Hepatocyte (in vitro differentiated cells): ENCODE data around the gene NACA2.

ENCODE experiments used
- EZH2 ChIP-seq: fragments of 200-600 bp; sonication (generic); IDR thresholded peaks from 2 replicates; pipeline ENCODE4 v1.6.1; 2016; ENCODE audit warnings: antibody characterized with exemption, mild to moderate bottlenecking, borderline replicate concordance
- EZH2phosphoT487 ChIP-seq: fragments of 200-600 bp; sonication (generic); IDR thresholded peaks from one replicate; pipeline ENCODE4 v1.6.1; 2018; ENCODE audit warnings: antibody characterized with exemption, mild to moderate bottlenecking, low read depth, moderate library complexity; ENCODE audit not compliant: unreplicated experiment, severe bottlenecking
- TF ChIP-seq, protein P1 (sequence below): fragments of 200-600 bp; sonication (generic); IDR thresholded peaks from 2 replicates; pipeline ENCODE4 v1.5.1; 2016; ENCODE audit warnings: antibody characterized with exemption, mild to moderate bottlenecking; ENCODE audit not compliant: poor library complexity

DNA sequence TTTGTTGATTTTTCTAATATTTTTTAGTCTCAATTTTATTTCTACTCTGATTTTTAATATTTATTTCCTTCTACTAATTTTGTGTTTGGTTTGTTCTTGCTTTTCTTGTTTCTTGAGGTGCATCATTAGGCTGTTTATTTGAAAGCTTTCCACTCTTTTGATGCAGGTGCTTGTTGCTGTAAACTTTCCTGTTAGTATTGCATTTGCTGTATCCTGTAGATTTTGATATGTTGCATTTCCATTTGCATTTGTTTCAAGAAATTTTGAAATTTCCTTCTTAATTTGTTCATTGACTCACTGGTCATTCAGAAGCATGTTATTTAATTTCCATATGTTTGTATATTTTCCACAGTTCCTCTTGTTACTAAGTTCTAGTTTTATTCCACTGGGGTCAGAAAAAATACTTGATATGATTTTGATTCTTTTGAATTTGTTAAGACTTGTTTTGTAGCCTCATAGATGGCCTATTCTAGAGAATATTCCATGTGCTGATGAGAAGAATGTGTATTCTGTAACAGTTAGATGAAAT, 43.1 kb upstream of the NACA2 start:
- TF ChIP-seq EZH2phosphoT487 (no peak), EZH2 (no peak)
- TF ChIP-seq, protein P1, sequence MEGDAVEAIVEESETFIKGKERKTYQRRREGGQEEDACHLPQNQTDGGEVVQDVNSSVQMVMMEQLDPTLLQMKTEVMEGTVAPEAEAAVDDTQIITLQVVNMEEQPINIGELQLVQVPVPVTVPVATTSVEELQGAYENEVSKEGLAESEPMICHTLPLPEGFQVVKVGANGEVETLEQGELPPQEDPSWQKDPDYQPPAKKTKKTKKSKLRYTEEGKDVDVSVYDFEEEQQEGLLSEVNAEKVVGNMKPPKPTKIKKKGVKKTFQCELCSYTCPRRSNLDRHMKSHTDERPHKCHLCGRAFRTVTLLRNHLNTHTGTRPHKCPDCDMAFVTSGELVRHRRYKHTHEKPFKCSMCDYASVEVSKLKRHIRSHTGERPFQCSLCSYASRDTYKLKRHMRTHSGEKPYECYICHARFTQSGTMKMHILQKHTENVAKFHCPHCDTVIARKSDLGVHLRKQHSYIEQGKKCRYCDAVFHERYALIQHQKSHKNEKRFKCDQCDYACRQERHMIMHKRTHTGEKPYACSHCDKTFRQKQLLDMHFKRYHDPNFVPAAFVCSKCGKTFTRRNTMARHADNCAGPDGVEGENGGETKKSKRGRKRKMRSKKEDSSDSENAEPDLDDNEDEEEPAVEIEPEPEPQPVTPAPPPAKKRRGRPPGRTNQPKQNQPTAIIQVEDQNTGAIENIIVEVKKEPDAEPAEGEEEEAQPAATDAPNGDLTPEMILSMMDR, result no peak
